SK-N-SH (cell line): Measurements from ENCODE around the gene SPRR2F.
"Not testable (repeated sequence)": the region's sequence is repeated elsewhere in the genome, so short reads cannot be mapped to it uniquely, and the experiment has no call there.

Source experiments
- ELF1 ChIP-seq: IDR thresholded peaks from 2 replicates; pipeline ENCODE4 v1.4.0; 2012
- EP300 ChIP-seq, 2 experiments: IDR thresholded peaks; 2 replicates each; pipeline versions ENCODE4 v1.4.0 to v1.6.1; 2012; ENCODE audit warnings: borderline replicate concordance in 1 of 2, low read depth in 1 of 2, low read length in 1 of 2
- EZH2phosphoT487 ChIP-seq: fragments of 200-600 bp; sonication (generic); IDR thresholded peaks from 2 replicates; pipeline ENCODE4 v1.6.1; 2017; ENCODE audit warnings: low read depth, mixed run types, mild to moderate bottlenecking, antibody characterized with exemption, moderate library complexity, borderline replicate concordance
- IRF3 ChIP-seq: fragments of 150-350 bp; IDR thresholded peaks from 2 replicates; pipeline ENCODE4 v1.6.1; 2016; ENCODE audit warnings: mild to moderate bottlenecking, low read depth, low read length
- JUND ChIP-seq: IDR thresholded peaks from 2 replicates; pipeline ENCODE4 v1.4.0; 2012
- MXI1 ChIP-seq: IDR thresholded peaks from 2 replicates; pipeline ENCODE4 v1.6.1; 2012; ENCODE audit warnings: mild to moderate bottlenecking, low read depth, low read length, improper control_type of control experiment
- NFIC ChIP-seq: IDR thresholded peaks from 2 replicates; pipeline ENCODE4 v1.4.0; 2012; ENCODE audit warnings: borderline replicate concordance
- POLR2AphosphoS5 ChIP-seq: IDR thresholded peaks from 2 replicates; pipeline ENCODE4 v1.6.1; 2012; ENCODE audit warnings: low read depth, low read length
- RAD21 ChIP-seq: IDR thresholded peaks from 2 replicates; pipeline ENCODE4 v1.6.1; 2012; ENCODE audit warnings: mild to moderate bottlenecking, low read length
- RCOR1 ChIP-seq: fragments of 150-350 bp; IDR thresholded peaks from 2 replicates; pipeline ENCODE4 v1.6.1; 2017; ENCODE audit warnings: antibody characterized with exemption, low read length
- TF ChIP-seq, protein P1 (sequence below): fragments of 200-600 bp; sonication (generic); IDR thresholded peaks from 2 replicates; pipeline ENCODE4 v1.6.1; 2017; ENCODE audit warnings: antibody characterized with exemption, mild to moderate bottlenecking, moderate library complexity
- TF ChIP-seq, protein P2 (sequence below): IDR thresholded peaks from 2 replicates; pipeline ENCODE4 v1.6.1; 2012; ENCODE audit warnings: mild to moderate bottlenecking, low read depth, low read length, moderate library complexity
- TF ChIP-seq, protein P3 (sequence below): IDR thresholded peaks from 2 replicates; pipeline ENCODE4 v1.4.0; 2012; ENCODE audit warnings: low read depth, borderline replicate concordance

DNA sequence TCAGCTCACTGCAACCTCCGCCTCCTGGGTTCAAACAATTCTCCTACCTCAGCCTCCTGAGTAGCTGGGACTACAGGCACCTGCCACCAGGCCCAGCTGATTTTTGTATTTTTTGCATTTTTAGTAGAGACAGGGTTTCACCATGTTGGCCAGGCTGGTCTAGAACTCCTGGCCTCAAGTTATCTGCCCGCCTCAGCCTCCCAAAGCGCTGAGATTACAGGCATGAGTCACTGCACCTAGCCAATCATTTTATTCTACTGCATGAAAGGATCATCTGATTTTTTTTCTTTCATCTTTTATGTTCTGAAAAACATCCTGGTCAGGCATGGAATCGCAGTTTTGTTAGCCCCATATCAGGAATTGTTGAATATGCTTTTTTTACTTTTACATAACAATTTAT lies 15.4 kb upstream of the SPRR2F start:
- TF ChIP-seq RAD21; ELF1; IRF3; EP300 (IDR thresholded peaks at IDR 0.05; ENCODE audit: borderline replicate concordance in 1 of 2, low read depth in 1 of 2, low read length in 1 of 2); POLR2AphosphoS5; RCOR1; NFIC; EZH2phosphoT487; MXI1; JUND: not testable (repeated sequence)
- TF ChIP-seq, protein P1, sequence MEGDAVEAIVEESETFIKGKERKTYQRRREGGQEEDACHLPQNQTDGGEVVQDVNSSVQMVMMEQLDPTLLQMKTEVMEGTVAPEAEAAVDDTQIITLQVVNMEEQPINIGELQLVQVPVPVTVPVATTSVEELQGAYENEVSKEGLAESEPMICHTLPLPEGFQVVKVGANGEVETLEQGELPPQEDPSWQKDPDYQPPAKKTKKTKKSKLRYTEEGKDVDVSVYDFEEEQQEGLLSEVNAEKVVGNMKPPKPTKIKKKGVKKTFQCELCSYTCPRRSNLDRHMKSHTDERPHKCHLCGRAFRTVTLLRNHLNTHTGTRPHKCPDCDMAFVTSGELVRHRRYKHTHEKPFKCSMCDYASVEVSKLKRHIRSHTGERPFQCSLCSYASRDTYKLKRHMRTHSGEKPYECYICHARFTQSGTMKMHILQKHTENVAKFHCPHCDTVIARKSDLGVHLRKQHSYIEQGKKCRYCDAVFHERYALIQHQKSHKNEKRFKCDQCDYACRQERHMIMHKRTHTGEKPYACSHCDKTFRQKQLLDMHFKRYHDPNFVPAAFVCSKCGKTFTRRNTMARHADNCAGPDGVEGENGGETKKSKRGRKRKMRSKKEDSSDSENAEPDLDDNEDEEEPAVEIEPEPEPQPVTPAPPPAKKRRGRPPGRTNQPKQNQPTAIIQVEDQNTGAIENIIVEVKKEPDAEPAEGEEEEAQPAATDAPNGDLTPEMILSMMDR, result not testable (repeated sequence)
- TF ChIP-seq, protein P2, sequence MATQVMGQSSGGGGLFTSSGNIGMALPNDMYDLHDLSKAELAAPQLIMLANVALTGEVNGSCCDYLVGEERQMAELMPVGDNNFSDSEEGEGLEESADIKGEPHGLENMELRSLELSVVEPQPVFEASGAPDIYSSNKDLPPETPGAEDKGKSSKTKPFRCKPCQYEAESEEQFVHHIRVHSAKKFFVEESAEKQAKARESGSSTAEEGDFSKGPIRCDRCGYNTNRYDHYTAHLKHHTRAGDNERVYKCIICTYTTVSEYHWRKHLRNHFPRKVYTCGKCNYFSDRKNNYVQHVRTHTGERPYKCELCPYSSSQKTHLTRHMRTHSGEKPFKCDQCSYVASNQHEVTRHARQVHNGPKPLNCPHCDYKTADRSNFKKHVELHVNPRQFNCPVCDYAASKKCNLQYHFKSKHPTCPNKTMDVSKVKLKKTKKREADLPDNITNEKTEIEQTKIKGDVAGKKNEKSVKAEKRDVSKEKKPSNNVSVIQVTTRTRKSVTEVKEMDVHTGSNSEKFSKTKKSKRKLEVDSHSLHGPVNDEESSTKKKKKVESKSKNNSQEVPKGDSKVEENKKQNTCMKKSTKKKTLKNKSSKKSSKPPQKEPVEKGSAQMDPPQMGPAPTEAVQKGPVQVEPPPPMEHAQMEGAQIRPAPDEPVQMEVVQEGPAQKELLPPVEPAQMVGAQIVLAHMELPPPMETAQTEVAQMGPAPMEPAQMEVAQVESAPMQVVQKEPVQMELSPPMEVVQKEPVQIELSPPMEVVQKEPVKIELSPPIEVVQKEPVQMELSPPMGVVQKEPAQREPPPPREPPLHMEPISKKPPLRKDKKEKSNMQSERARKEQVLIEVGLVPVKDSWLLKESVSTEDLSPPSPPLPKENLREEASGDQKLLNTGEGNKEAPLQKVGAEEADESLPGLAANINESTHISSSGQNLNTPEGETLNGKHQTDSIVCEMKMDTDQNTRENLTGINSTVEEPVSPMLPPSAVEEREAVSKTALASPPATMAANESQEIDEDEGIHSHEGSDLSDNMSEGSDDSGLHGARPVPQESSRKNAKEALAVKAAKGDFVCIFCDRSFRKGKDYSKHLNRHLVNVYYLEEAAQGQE, result not testable (repeated sequence)
- TF ChIP-seq, protein P3, sequence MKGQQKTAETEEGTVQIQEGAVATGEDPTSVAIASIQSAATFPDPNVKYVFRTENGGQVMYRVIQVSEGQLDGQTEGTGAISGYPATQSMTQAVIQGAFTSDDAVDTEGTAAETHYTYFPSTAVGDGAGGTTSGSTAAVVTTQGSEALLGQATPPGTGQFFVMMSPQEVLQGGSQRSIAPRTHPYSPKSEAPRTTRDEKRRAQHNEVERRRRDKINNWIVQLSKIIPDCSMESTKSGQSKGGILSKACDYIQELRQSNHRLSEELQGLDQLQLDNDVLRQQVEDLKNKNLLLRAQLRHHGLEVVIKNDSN, result not testable (repeated sequence)
